HuH-7.5 (cell line): Measurements from ENCODE around the gene SGK1.

ENCODE experiments used
- DNase-seq: peaks from one replicate; pipeline ENCODE4 v3.0.0; 2011; ENCODE audit warnings: low spot score

SGK1 gene

GRCh38 chr6:134317471-134318131 is at the start of gene SGK1:
Gene SGK1, minus strand, starts transcription at chr6:134318112. Its CDS starts 652 bp downstream, at chr6:134317460.
- DNase-seq, result no peak

- no peak for DNase-seq
These were observed 45.6 kb upstream of the SGK1 start for GRCh38 chr6:134363323-134364039.

GRCh38 chr6:134361011-134361410 is 43.1 kb upstream of the SGK1 start:
- DNase-seq, result no peak

- DNase-seq, result no peak
These were observed 41.4 kb upstream of the SGK1 start for GRCh38 chr6:134359302-134359701.

GRCh38 chr6:134358320-134358719 is 40.4 kb upstream of the SGK1 start:
- peak; percentile 21 for DNase-seq

- DNase-seq, result no peak
These were observed 39.1 kb upstream of the SGK1 start for GRCh38 chr6:134357022-134357487.

- DNase-seq, result no peak
These were observed 38.5 kb upstream of the SGK1 start for GRCh38 chr6:134356405-134356804.

- DNase-seq, result no peak
These were observed 35.0 kb upstream of the SGK1 start for GRCh38 chr6:134352786-134353480.

GRCh38 chr6:134351615-134352474 is 33.9 kb upstream of the SGK1 start:
- no peak for DNase-seq

GRCh38 chr6:134347885-134348805 is 30.2 kb upstream of the SGK1 start:
- DNase-seq, result no peak

GRCh38 chr6:134346932-134347545 is 29.1 kb upstream of the SGK1 start:
- DNase-seq, result no peak

- DNase-seq, result no peak
These were observed 27.9 kb upstream of the SGK1 start for GRCh38 chr6:134345789-134346188.

- no peak for DNase-seq
These were observed 25.2 kb upstream of the SGK1 start for GRCh38 chr6:134343066-134343465.

- DNase-seq, result no peak
These were observed 24.2 kb upstream of the SGK1 start for GRCh38 chr6:134341999-134342567.

GRCh38 chr6:134340179-134340975 is 22.5 kb upstream of the SGK1 start:
- DNase-seq, result no peak

- DNase-seq, result no peak
These were observed 21.3 kb upstream of the SGK1 start for GRCh38 chr6:134339216-134339615.

GRCh38 chr6:134331256-134331655 is 13.3 kb upstream of the SGK1 start:
- DNase-seq, result no peak

GRCh38 chr6:134330555-134330954 is 12.6 kb upstream of the SGK1 start:
- DNase-seq, result no peak

GRCh38 chr6:134328792-134329191 is 10.9 kb upstream of the SGK1 start:
- no peak for DNase-seq
